Adipocyte (in vitro differentiated cells): ENCODE results near the gene DHX35.

ENCODE experiments used
- DNase-seq: peaks from one replicate; pipeline ENCODE4 v3.0.0-alpha.2; 2015; ENCODE audit warnings: low read depth
- H3K27me3 ChIP-seq: replicated peaks from 2 replicates; pipeline ENCODE4 v1.7.0; 2013; ENCODE audit warnings: mild to moderate bottlenecking, low read length, moderate library complexity; ENCODE audit not compliant: control insufficient read depth, insufficient read depth
- H3K36me3 ChIP-seq: 2 replicates; pipeline ENCODE4 v1.7.0; 2013; ENCODE audit warnings: low read length, mild to moderate bottlenecking, moderate library complexity; ENCODE audit not compliant: control insufficient read depth, insufficient read depth, severe bottlenecking
- H3K4me1 ChIP-seq: 2 replicates; pipeline ENCODE4 v1.7.0; 2013; ENCODE audit warnings: mild to moderate bottlenecking, low read length, moderate library complexity; ENCODE audit not compliant: control insufficient read depth, insufficient read depth
- H3K4me3 ChIP-seq: 2 replicates; pipeline ENCODE4 v1.7.0; 2013; ENCODE audit warnings: mild to moderate bottlenecking, low read length, moderate library complexity
- H3K9ac ChIP-seq: 2 replicates; pipeline ENCODE4 v1.7.0; 2013; ENCODE audit warnings: mild to moderate bottlenecking, low read length, moderate library complexity
- H3K9me3 ChIP-seq: 2 replicates; pipeline ENCODE4 v1.7.0; 2013; ENCODE audit warnings: mild to moderate bottlenecking, low read length, moderate library complexity; ENCODE audit not compliant: control insufficient read depth

DHX35 gene

GRCh38 chr20:39067526-39068216 lies 105.5 kb downstream of the DHX35 start:
- Histone ChIP-seq H3K4me1 (peaks cover 9% of the 10 kb centered on the region), H3K9ac (no peak overlapping the region)

GRCh38 chr20:39069976-39070375 lies 107.8 kb downstream of the DHX35 start:
- no peak overlapping the region for H3K9ac ChIP-seq
- peak; percentile 10 for DNase-seq
- H3K9me3 ChIP-seq, result peaks cover 12% of the 10 kb centered on the region
- peaks cover 16% of the 10 kb centered on the region for H3K27me3 ChIP-seq
- no peaks in the 10 kb centered on the region for H3K36me3 ChIP-seq
- H3K4me1 ChIP-seq, result peaks cover 9% of the 10 kb centered on the region
- no peak overlapping the region for H3K4me3 ChIP-seq

More at GRCh38 chr20:39067526-39068216, 105.5 kb downstream of the DHX35 start:
- H3K4me3 ChIP-seq, result no peak overlapping the region
- H3K9me3 ChIP-seq, result peaks cover 12% of the 10 kb centered on the region
- H3K27me3 ChIP-seq, result peaks cover 13% of the 10 kb centered on the region
- no peak for DNase-seq
- H3K36me3 ChIP-seq, result no peaks in the 10 kb centered on the region

- peaks cover 9% of the 10 kb centered on the region for H3K4me1 ChIP-seq
- no peaks in the 10 kb centered on the region for H3K36me3 ChIP-seq
- DNase-seq, result peak; percentile 34
- H3K27me3 ChIP-seq, result peaks cover 16% of the 10 kb centered on the region
- peaks cover 12% of the 10 kb centered on the region for H3K9me3 ChIP-seq
- no peak overlapping the region for H3K9ac ChIP-seq
- H3K4me3 ChIP-seq, result no peak overlapping the region
Observed at GRCh38 chr20:39070484-39071231, 108.5 kb downstream of the DHX35 start.

- peaks cover 9% of the 10 kb centered on the region for H3K4me1 ChIP-seq
- no peaks in the 10 kb centered on the region for H3K36me3 ChIP-seq
- peaks cover 12% of the 10 kb centered on the region for H3K9me3 ChIP-seq
- H3K4me3 ChIP-seq, result no peak overlapping the region
- H3K27me3 ChIP-seq, result peaks cover 28% of the 10 kb centered on the region
- no peak for DNase-seq
- no peak overlapping the region for H3K9ac ChIP-seq
Observed at GRCh38 chr20:39072132-39072531, 110.0 kb downstream of the DHX35 start.

- Histone ChIP-seq H3K4me1 (peaks cover 9% of the 10 kb centered on the region), H3K27me3 (peaks cover 33% of the 10 kb centered on the region)
- no peak for DNase-seq
Observed at GRCh38 chr20:39072653-39073052, 110.5 kb downstream of the DHX35 start.

GRCh38 chr20:39075731-39076130 lies 113.6 kb downstream of the DHX35 start:
- peaks cover 3% of the 10 kb centered on the region for H3K4me1 ChIP-seq
- no peak for DNase-seq

More at GRCh38 chr20:39072653-39073052, 110.5 kb downstream of the DHX35 start:
- Histone ChIP-seq H3K4me3 (no peak overlapping the region), H3K36me3 (no peaks in the 10 kb centered on the region), H3K9ac (no peak overlapping the region), H3K9me3 (peaks cover 12% of the 10 kb centered on the region)

GRCh38 chr20:39076958-39077357 lies 114.8 kb downstream of the DHX35 start:
- DNase-seq, result no peak
- peaks cover 46% of the 10 kb centered on the region for H3K27me3 ChIP-seq
- H3K36me3 ChIP-seq, result no peaks in the 10 kb centered on the region

More at GRCh38 chr20:39075731-39076130, 113.6 kb downstream of the DHX35 start:
- Histone ChIP-seq H3K4me3 (no peak overlapping the region), H3K27me3 (peaks cover 36% of the 10 kb centered on the region), H3K9me3 (no peaks in the 10 kb centered on the region), H3K36me3 (no peaks in the 10 kb centered on the region), H3K9ac (no peak overlapping the region)

GRCh38 chr20:39080326-39080725 lies 118.2 kb downstream of the DHX35 start:
- Histone ChIP-seq H3K9me3 (peaks cover 3% of the 10 kb centered on the region), H3K27me3 (peaks cover 58% of the 10 kb centered on the region), H3K4me1 (no peaks in the 10 kb centered on the region), H3K9ac (no peak overlapping the region), H3K4me3 (no peak overlapping the region), H3K36me3 (no peaks in the 10 kb centered on the region)
- DNase-seq, result no peak

More at GRCh38 chr20:39076958-39077357, 114.8 kb downstream of the DHX35 start:
- Histone ChIP-seq H3K4me1 (no peaks in the 10 kb centered on the region), H3K9ac (no peak overlapping the region), H3K4me3 (no peak overlapping the region), H3K9me3 (no peaks in the 10 kb centered on the region)

GRCh38 chr20:39081255-39081654 lies 119.1 kb downstream of the DHX35 start:
- Histone ChIP-seq H3K27me3 (peaks cover 59% of the 10 kb centered on the region), H3K4me3 (no peak overlapping the region), H3K36me3 (no peaks in the 10 kb centered on the region), H3K9me3 (peaks cover 11% of the 10 kb centered on the region), H3K4me1 (no peaks in the 10 kb centered on the region), H3K9ac (no peak overlapping the region)
- DNase-seq, result peak; percentile 90

- H3K4me1 ChIP-seq, result no peaks in the 10 kb centered on the region
- H3K9ac ChIP-seq, result no peak overlapping the region
- H3K9me3 ChIP-seq, result peaks cover 11% of the 10 kb centered on the region
- no peak overlapping the region for H3K4me3 ChIP-seq
- DNase-seq, result no peak
- H3K36me3 ChIP-seq, result no peaks in the 10 kb centered on the region
- peaks cover 47% of the 10 kb centered on the region for H3K27me3 ChIP-seq
Observed at GRCh38 chr20:39082622-39083398, 120.7 kb downstream of the DHX35 start.

- peaks cover 11% of the 10 kb centered on the region for H3K9me3 ChIP-seq
- peaks cover 45% of the 10 kb centered on the region for H3K27me3 ChIP-seq
- H3K36me3 ChIP-seq, result no peaks in the 10 kb centered on the region
- H3K4me3 ChIP-seq, result no peak overlapping the region
- DNase-seq, result no peak
- no peak overlapping the region for H3K9ac ChIP-seq
- H3K4me1 ChIP-seq, result no peaks in the 10 kb centered on the region
Observed at GRCh38 chr20:39083761-39084160, 121.6 kb downstream of the DHX35 start.
